Stimulated activated CD8-positive, alpha-beta memory T cell treated with anti-CD3 and anti-CD28 coated beads, Interleukin-4, amount 100 ng/mL, for 24 hours (primary cell): ENCODE measurements around the gene BAZ2B.

ENCODE experiments used
- DNase-seq: peaks from one replicate; pipeline ENCODE4 v3.0.0-alpha.2; 2020; ENCODE audit warnings: low read depth

The BAZ2B gene

GRCh38 chr2:159573846-159574606 lies 42.3 kb downstream of the BAZ2B start:
- DNase-seq, result no peak

GRCh38 chr2:159573294-159573693 lies 43.1 kb downstream of the BAZ2B start:
- DNase-seq, result no peak

GRCh38 chr2:159572459-159572858 lies 43.9 kb downstream of the BAZ2B start:
- no peak for DNase-seq

- DNase-seq, result no peak
Observed at GRCh38 chr2:159571540-159572260, 44.6 kb downstream of the BAZ2B start.

- DNase-seq, result no peak
Observed at GRCh38 chr2:159564081-159564480, 52.3 kb downstream of the BAZ2B start.

GRCh38 chr2:159562248-159562647 lies 54.1 kb downstream of the BAZ2B start:
- DNase-seq, result no peak

- DNase-seq, result no peak
Observed at GRCh38 chr2:159561786-159562185, 54.6 kb downstream of the BAZ2B start.

- DNase-seq, result no peak
Observed at GRCh38 chr2:159561242-159561641, 55.1 kb downstream of the BAZ2B start.

GRCh38 chr2:159559034-159559433 lies 57.3 kb downstream of the BAZ2B start:
- DNase-seq, result no peak

GRCh38 chr2:159558479-159558878 lies 57.9 kb downstream of the BAZ2B start:
- no peak for DNase-seq

GRCh38 chr2:159557437-159558034 lies 58.8 kb downstream of the BAZ2B start:
- DNase-seq, result no peak

GRCh38 chr2:159555651-159556392 lies 60.5 kb downstream of the BAZ2B start:
- DNase-seq, result no peak

GRCh38 chr2:159553727-159554126 lies 62.6 kb downstream of the BAZ2B start:
- DNase-seq, result no peak

GRCh38 chr2:159551806-159552205 lies 64.5 kb downstream of the BAZ2B start:
- no peak for DNase-seq

- no peak for DNase-seq
Observed at GRCh38 chr2:159550231-159550630, 66.1 kb downstream of the BAZ2B start.

GRCh38 chr2:159549234-159549633 lies 67.1 kb downstream of the BAZ2B start:
- no peak for DNase-seq

GRCh38 chr2:159546716-159547430 lies 69.5 kb downstream of the BAZ2B start:
- DNase-seq, result no peak

- no peak for DNase-seq
Observed at GRCh38 chr2:159546039-159546438, 70.3 kb downstream of the BAZ2B start.

- DNase-seq, result no peak
Observed at GRCh38 chr2:159545085-159545484, 71.3 kb downstream of the BAZ2B start.

GRCh38 chr2:159542101-159542500 lies 74.2 kb downstream of the BAZ2B start:
- DNase-seq, result no peak

- DNase-seq, result no peak
Observed at GRCh38 chr2:159539701-159540100, 76.6 kb downstream of the BAZ2B start.

GRCh38 chr2:159538801-159539200 lies 77.5 kb downstream of the BAZ2B start:
- no peak for DNase-seq
